Measurements from ENCODE around the gene PPP1R14B.

PPP1R14B gene

DNA sequence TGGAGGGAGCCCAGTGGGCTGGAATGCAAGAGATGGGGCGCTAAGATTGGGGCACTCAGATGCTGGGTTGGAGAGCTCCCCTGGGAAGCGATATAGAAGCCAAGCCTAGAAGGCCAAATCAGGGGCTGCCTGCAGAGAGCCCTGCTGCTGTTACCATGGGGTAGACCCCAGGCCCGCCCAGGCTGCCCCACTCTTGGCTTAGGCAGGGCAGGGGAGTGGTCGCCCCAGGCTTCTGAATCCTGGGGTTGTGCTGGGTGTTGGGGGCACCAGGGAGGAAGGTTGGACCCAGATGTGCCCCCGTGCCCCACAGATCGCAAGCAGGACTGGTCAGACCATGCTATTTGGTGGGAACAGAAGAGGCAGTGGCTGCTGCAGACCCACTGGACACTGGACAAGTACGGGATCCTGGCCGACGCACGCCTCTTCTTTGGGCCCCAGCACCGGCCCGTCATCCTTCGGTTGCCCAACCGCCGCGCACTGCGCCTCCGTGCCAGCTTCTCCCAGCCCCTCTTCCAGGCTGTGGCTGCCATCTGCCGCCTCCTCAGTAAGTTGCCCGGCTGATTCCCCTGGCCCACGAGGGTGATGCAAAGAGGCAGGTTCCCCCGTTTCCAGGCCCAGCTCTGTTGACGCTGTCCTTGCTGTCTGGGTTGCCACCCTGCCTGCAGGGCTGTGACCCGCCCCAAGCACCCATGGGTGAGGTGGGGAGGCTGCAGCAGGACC, 36.3 kb downstream of the PPP1R14B start:
- no peak for DNase-seq (ENCODE audit: low read depth)

DNA sequence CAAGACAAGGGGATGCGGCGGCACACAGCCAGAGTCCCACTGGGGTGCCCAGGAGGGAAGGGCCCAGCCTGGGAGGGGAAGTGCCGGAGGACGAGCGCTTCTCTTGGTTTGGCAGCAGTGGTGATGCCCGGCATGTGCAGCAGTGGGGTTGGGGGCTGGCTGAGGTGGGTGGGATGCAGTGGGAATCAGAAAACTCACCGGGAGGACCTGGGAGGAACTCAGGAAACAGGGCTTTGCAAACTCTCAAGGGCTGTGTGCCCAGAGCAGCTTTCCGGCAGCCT, 37.2 kb downstream of the PPP1R14B start:
- no peak for DNase-seq (ENCODE audit: low read depth)

DNA sequence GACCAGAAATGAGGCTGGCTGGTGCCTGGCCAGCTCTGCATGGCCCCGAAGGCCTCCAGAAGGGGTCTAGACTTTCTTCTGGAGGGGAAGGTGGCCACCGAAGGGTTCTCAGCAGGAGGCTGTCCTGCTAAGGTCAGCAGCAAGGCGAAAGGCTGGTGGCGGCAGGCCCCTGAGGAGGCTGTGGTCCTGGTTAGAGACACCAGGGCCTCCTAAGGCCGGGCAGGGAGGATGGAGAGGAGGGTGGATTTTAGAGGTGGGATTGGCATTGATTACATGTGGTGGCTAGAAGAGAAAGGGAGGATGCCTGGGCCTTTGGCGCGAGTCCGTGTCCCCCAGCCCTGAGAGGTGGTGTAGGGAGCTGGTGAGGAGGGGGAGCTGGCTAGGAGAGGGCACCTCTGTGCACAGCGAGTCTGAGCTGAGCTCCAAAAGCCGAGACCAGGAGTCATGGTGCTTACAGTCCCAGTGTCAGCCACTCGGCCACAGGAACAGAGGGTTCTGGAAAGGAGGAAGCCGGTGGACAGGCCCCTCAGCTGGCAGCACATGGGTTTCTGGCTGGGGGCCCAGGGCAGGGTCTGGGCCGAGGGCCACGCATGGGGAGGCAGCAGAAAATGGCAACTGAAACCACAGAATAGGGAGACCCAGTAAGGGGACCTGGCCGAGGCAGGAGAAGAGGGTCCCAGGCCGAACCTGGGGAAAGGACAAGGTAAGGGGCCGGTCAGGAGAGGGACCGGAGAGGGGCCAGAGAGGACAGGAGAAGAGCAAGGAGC, 37.8 kb downstream of the PPP1R14B start:
- DNase-seq (ENCODE audit: low read depth), result no peak

DNA sequence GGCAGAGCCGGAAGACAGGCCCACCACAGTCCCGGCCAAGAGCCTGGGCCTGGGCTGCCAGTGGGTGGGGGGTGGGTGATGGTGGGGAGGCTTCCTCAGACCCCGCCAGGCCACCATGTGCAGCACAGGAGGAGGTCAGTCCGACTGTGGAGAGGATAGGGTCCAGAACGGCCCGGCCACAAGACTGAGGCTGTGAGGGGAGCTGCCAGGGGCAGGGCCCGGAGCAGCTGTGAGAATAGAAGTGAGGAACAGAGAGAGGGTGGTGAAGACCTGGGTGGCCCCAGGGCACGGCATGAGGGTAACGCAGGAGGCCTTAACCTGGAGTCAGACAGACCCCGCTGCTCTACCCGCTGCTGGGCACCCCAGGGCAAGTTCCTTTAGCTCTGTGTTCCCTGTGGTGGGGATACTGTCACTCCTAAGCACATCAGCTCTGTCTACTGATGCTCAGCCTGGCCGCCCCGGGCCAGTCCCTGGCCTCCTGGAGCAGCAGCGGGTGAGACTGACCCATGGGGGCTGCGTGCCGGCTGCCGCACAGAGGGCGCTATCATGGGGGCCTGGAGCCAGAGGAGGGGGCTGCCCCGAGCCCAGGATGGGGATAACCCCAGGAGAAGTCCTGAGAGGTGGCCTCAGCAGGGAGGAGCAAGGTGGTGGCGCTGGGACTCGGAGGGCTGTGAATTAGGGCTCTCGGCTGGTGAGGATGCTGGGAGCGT, 38.5 kb downstream of the PPP1R14B start:
- no peak for DNase-seq (ENCODE audit: low read depth)

DNA sequence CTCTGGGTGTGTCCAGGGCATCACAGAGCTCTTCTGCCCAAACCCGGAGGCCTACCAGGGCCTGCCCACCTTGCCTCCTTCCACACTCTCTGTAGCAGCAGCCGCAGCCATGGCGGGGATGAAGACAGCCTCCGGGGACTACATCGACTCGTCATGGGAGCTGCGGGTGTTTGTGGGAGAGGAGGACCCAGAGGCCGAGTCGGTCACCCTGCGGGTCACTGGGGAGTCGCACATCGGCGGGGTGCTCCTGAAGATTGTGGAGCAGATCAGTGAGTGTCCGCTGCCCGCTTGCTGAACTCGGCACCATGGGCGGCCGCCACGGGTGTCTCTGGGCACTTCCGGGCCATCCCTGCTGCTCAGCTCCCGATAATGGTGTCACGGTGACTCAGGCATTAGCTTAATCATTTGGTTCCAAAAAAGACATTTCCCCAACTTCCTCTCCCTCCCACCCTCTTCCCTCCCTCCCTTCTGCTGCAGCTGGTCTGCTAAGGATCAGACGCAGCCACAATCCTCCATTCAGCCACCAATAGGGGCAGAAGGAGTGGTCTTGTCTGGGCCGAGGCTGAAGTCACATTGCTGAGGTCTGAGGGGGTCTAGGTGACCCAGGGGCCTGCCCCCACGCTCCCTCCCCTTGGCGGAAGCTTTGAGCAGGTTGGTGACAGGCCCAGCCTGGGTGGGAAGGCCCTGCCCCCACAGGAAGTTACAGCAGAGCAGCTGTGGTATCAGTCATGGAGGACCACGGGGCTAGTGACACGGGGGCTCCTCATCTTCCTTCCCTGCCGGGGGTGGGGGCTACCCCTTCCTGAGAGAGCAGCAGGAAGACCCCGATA, 39.3 kb downstream of the PPP1R14B start:
- peak; percentile 65 for DNase-seq (ENCODE audit: low read depth)

DNA sequence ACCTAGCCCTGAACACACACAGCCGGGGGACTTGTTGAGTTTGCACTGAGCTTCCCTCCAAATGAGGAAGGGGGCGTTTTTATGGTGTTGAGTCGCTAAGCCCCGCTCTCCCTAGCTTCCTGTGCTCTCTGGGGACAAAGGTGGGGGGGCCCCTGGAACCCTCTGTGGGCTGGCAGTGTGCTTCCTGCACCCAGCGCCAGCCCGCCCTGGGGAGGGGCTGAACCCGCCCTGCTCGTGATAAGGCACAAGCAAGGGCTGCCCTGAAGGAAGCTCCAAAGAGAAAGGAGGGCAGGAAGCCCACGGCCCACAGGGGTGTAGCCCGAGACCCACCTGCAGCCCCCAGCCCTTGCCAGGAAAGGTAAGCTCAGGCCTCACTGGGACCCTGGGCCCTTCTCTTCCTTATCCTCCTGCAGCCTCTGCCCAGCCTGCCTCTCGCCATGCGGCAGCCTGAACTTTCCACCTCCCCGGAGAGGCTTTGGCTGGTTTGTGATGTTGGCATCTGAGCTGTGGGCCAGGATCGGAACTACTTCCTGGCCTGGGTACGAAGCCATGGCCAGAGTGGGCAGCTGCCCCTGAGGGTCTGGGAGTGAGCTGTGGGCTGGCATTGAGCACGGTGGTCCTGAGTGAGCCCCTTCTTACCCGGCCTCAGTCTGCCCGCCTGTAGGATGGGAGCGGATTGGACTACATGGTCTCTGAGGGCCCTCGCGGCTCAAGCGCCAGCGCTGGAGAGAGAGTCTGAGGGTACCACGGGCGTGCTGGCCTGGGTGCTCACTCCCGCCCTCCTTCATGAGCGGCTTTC, 40.1 kb downstream of the PPP1R14B start, which contains the start of gene FERMT3:
TSS of gene FERMT3 (plus strand) at position 265 of the 799 bp plus-strand sequence. CDS start 644 bp downstream, outside the sequence.
- no peak for DNase-seq (ENCODE audit: low read depth)

DNA sequence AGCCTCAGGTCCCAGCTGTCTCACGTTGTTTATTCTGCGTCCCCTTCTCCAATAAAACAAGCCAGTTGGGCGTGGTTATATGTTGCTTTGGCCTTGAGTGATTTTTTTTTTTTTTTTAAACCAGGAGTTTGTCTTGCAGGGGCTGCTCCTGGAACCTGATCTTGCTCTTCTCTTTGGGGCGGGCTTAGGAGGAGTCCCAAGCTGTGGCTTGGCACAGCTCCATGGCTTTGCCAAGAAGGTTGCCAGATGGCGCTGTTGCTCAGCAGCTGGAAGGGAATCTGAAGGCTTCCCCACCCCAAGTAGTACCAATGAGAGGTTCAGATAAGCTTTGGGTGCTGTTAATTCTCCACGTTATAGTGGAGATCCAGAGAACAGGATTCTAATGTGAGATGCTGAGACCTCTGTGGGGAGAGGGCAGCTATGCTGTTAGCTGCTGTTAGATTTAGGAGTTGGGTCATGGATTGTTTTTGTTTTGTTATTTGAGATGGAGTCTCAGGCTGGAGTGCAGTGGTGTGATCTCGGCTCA, 42.2 kb downstream of the PPP1R14B start:
- no peak for DNase-seq (ENCODE audit: low read depth)

DNA sequence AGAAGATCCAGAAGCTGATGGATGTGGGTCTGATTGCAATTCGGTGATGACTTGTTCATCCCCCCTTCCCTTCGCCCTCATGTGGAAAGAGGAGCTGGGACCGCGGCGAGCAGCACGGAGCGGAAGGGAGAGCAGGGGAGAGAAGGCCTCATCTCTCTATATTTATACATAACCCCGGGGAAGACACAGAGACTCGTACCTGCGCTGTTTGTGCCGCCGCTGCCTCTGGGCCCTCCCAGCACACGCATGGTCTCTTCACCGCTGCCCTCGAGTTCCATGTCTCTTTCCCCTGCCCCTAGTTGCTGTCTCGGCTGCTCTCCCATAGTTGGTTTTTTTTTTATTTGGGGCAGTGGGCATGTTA, 42.7 kb downstream of the PPP1R14B start:
- DNase-seq (ENCODE audit: low read depth), result no peak

DNA sequence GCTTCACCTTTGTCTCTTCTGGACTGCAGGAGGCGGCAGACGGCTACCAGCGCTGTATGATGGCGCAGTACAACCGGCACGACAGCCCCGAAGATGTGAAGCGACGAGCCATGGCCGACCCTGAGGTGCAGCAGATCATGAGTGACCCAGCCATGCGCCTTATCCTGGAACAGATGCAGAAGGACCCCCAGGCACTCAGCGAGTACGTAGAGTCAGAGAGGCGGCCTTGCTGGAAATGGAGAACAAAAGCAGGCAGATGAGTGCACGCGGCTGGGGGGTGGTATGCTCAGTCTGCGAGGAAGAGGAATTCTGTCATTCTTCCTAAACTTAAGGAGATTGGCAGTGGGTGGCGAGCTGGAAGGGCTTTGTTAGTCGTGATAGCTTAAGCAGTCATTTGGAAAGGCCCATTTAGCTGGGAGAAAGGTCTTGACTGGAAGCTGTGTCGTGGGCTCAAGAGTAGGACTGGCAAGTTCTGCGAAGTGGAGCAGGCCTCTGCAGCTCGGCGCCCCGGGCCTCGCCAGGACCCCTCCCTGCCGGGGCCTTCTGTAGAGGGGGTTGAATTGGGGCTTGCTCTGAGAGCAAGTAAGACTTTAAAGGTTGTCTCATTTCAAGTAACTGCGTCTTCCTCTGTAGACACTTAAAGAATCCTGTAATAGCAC, 43.2 kb downstream of the PPP1R14B start:
- no peak for DNase-seq (ENCODE audit: low read depth)

DNA sequence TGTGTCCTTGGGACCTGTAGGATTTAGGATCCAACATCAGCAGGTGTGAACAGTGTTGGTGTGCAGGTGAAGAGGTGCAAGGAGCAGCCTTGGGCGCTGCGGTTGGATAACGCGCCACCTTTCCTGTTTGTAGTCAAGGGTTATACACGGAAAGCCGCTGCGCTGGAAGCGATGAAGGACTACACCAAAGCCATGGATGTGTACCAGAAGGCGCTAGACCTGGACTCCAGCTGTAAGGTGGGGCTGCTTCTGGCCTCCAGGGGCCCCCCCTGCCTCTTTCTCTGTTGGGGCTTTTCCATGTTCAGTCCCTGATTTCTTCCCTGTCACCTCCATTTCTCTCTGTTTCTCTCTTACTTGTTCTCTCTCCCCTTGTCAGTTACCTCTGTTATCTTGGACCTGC, 43.8 kb downstream of the PPP1R14B start:
- DNase-seq (ENCODE audit: low read depth), result no peak

DNA sequence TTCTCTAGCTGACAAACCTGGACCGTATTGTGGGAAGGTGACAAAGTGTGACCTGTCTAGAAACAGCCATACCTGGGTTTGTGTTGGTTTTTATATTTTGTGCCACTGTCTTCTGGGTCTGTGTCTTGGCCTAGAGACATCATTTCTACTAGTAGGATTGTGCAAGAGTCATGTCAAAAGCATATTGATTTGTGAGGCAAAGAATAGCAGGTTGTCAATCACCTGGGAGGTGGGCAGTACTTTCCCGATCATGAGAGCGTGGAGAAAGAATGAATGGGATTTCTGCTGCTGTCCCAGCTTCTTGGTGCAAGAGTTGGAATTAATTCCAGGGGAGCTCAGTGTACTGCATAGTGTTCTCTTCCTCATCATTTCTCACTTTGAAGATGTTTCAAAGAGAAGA, 45.2 kb downstream of the PPP1R14B start:
- no peak for DNase-seq (ENCODE audit: low read depth)

DNA sequence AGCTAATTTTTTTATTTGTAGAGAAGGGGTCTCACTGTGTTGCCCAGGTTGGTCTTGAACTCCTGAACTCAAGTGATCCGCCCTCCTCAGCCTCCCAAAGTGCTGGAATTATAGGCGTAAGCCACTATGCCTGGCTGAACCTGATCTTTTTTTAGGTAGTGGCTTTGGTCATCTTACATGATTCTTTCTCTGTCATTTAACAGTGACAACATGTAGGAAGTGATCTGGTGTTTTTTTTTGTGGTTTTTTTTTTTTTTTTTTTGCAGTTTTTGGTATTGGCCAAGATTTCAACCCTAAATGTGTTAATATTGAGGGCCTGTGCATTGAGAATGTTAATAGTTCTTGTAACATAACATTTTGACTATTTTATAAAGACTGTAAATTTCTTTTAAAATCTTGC, 48.2 kb downstream of the PPP1R14B start:
- no peak for DNase-seq (ENCODE audit: low read depth)

DNA sequence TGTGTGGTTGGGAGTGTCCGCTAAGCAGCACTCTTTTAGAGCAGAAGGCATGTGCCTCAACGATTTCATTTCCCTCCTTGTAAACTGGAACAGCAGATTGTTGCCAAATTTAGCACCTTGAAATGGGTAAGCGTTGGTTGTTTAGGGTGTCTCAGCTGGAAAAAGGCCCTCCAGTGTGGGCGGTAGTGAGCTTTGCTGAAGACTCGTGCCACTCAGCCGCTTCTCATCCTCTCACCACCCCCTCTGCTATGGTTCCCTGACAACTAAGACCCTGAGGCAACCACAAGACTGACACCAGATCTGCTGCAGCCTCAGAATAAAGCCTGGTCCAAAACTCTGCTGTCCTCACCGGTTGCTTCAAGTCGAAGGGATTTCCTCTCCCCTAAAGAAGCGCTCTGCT, 50.1 kb downstream of the PPP1R14B start:
- DNase-seq (ENCODE audit: low read depth), result no peak
